ENCODE data around the gene FAM9A.

DNA sequence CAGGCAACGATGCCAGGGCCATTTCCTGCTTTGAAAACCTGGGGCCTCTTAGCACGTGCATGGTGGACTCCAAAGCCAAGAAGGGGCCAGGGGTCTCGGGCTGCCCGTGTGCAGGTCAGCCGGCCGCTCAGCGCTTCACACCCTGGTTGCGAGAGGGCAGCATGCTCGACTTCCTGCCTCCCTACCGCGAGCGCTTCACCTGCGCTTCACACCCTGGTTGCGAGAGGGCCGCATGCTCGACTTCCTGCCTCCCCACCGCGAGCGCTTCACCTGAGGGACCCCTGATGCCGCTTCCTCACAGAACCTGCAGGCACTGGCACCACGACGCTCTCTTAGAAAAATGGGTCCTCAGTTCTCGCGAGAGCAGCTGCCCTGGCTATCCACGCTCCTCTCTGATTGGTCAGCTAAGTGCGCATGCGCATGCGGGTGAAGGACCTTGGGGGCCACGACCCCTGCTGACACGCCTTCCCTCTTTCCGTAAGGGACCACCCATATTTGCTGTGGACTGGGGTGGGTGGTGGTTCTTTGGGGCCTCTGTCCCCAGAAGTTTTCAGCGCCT lies at the start of gene FAM9A:
- TF ChIP-seq POLR2A (IDR thresholded peaks at IDR 0.05; ENCODE audit: control extremely low read depth in 1 of 2, low read depth in 2 of 2, low read length in 2 of 2) (no peak), CBX8 (IDR thresholded peaks at IDR 0.05; ENCODE audit: borderline replicate concordance, low read depth, low read length) (no peak), CTCF (IDR thresholded peaks at IDR 0.05; ENCODE audit: control extremely low read depth in 1 of 3, insufficient read depth in 1 of 3, low read depth in 1 of 3, low read length in 3 of 3) (no peak), POLR2AphosphoS5 (IDR thresholded peaks at IDR 0.05; ENCODE audit: low read depth, low read length) (no peak), EZH2 (IDR thresholded peaks at IDR 0.05; ENCODE audit: low read depth, low read length, severe bottlenecking) (no peak), RNF2 (IDR thresholded peaks at IDR 0.05; ENCODE audit: borderline replicate concordance, low read depth, low read length, missing control alignments, poor library complexity, severe bottlenecking) (no peak), SIX5 (IDR thresholded peaks at IDR 0.05; ENCODE audit: low read depth, low read length) (no peak), YY1 (IDR thresholded peaks at IDR 0.05; ENCODE audit: low read depth, low read length) (no peak), SP2 (IDR thresholded peaks at IDR 0.05; ENCODE audit: low read length) (no peak), SIN3A (conservative IDR thresholded peaks at IDR 0.05 in 1 of 2, IDR thresholded peaks at IDR 0.05 in 1 of 2; ENCODE audit: low read depth in 1 of 2, low read length in 2 of 2) (no peak), HDAC2 (IDR thresholded peaks at IDR 0.05; ENCODE audit: borderline replicate concordance in 1 of 2, low read depth in 2 of 2, low read length in 2 of 2) (no peak), SRF (IDR thresholded peaks at IDR 0.05; ENCODE audit: low read depth, low read length) (no peak), RAD21 (IDR thresholded peaks at IDR 0.05 in 1 of 2, conservative IDR thresholded peaks at IDR 0.05 in 1 of 2; ENCODE audit: low read depth in 2 of 2, low read length in 2 of 2) (no peak)
- TF ChIP-seq, protein P1, sequence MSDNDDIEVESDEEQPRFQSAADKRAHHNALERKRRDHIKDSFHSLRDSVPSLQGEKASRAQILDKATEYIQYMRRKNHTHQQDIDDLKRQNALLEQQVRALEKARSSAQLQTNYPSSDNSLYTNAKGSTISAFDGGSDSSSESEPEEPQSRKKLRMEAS (IDR thresholded peaks at IDR 0.05), result peak; percentile 23; the same call in 1 of the 2 replicates

Data from H1 (cell line).